Activated CD4-positive, alpha-beta T cell treated with anti-CD3 and anti-CD28 coated beads for 24 hours (primary cell): ENCODE results near the gene ZNF300.
"Not testable (repeated sequence)": the region's sequence is repeated elsewhere in the genome, so short reads cannot be mapped to it uniquely, and the experiment has no call there.

Source experiments
- DNase-seq, 2 donors: peaks; one replicate each; pipeline ENCODE4 v3.0.0-alpha.2; 2020; ENCODE audit warnings: low read depth in 2 of 2

Gene ZNF300

GRCh38 chr5:150845185-150845859 lies 59.5 kb downstream of the ZNF300 start:
- DNase-seq, result not testable (repeated sequence)
